SK-N-MC (cell line): Measurements from ENCODE around the gene ZNF624.

Source experiments
- EZH2 ChIP-seq: fragments of 200-600 bp; sonication (generic); IDR thresholded peaks from one replicate; pipeline ENCODE4 v1.6.1; 2017; ENCODE audit warnings: antibody characterized with exemption
- FOXP2 ChIP-seq: optimal IDR thresholded peaks from 2 replicates; pipeline ENCODE3; 2011; ENCODE audit warnings: mild to moderate bottlenecking, moderate library complexity; ENCODE audit not compliant: insufficient read depth; ENCODE audit errors: extremely low read length, control extremely low read depth
- POLR2AphosphoS5 ChIP-seq: IDR thresholded peaks from 2 replicates; pipeline ENCODE4 v1.6.1; 2012; ENCODE audit warnings: mild to moderate bottlenecking, low read depth, low read length, borderline replicate concordance

GRCh38 chr17:16585796-16586195, 67.9 kb downstream of the ZNF624 start:
- TF ChIP-seq EZH2 (no peak), POLR2AphosphoS5 (no peak), FOXP2 (no peak)
